ENCODE measurements around the gene GALNT10.

GALNT10 gene

GRCh38 chr5:154223320-154223719, 32.8 kb downstream of the GALNT10 start:
- ATAC-seq: no peak
- TF ChIP-seq ARNTL (CRISPR knock-in tag; IDR thresholded peaks at IDR 0.05; ENCODE audit: borderline replicate concordance, low read depth) (no peak), TCF4 (CRISPR knock-in tag; IDR thresholded peaks at IDR 0.05; ENCODE audit: borderline replicate concordance) (no peak), ZC3H10 (CRISPR knock-in tag; IDR thresholded peaks at IDR 0.05) (no peak)

- ATAC-seq: no peak
- no peak for TF ChIP-seq ZC3H10 (CRISPR knock-in tag; IDR thresholded peaks at IDR 0.05)
- no peak for TF ChIP-seq RARB (CRISPR knock-in tag; IDR thresholded peaks at IDR 0.05)
- no peak for TF ChIP-seq CSDC2 (CRISPR knock-in tag; IDR thresholded peaks at IDR 0.05)
- no peak for TF ChIP-seq OSR1 (CRISPR knock-in tag; IDR thresholded peaks at IDR 0.05)
- TF ChIP-seq ZFP3 (CRISPR knock-in tag; IDR thresholded peaks at IDR 0.05): no peak
- no peak for TF ChIP-seq TCF4 (CRISPR knock-in tag; IDR thresholded peaks at IDR 0.05; ENCODE audit: borderline replicate concordance)
- TF ChIP-seq ZNF565 (CRISPR knock-in tag; conservative IDR thresholded peaks at IDR 0.05; ENCODE audit: low read depth): no peak
- no peak for TF ChIP-seq POU6F1 (CRISPR knock-in tag; IDR thresholded peaks at IDR 0.05; ENCODE audit: borderline replicate concordance, low read depth)
- TF ChIP-seq ESRRG (CRISPR knock-in tag; IDR thresholded peaks at IDR 0.05): no peak
- no peak for TF ChIP-seq CSRNP3 (CRISPR knock-in tag; IDR thresholded peaks at IDR 0.05)
- no peak for TF ChIP-seq ISL1 (CRISPR knock-in tag; IDR thresholded peaks at IDR 0.05)
These were observed 36.6 kb downstream of the GALNT10 start for GRCh38 chr5:154227090-154227489.

- ATAC-seq: no peak
- TF ChIP-seq ISL1 (CRISPR knock-in tag; IDR thresholded peaks at IDR 0.05): no peak
- no peak for TF ChIP-seq ZNF565 (CRISPR knock-in tag; conservative IDR thresholded peaks at IDR 0.05; ENCODE audit: low read depth)
- no peak for TF ChIP-seq RARB (CRISPR knock-in tag; IDR thresholded peaks at IDR 0.05)
- TF ChIP-seq TSHZ2 (CRISPR knock-in tag; IDR thresholded peaks at IDR 0.05): no peak
- no peak for TF ChIP-seq PPARA (CRISPR knock-in tag; IDR thresholded peaks at IDR 0.05; ENCODE audit: borderline replicate concordance)
- no peak for TF ChIP-seq TCF4 (CRISPR knock-in tag; IDR thresholded peaks at IDR 0.05; ENCODE audit: borderline replicate concordance)
- TF ChIP-seq BACH2 (CRISPR knock-in tag; IDR thresholded peaks at IDR 0.05; ENCODE audit: borderline replicate concordance): no peak
- TF ChIP-seq ARNTL (CRISPR knock-in tag; IDR thresholded peaks at IDR 0.05; ENCODE audit: borderline replicate concordance, low read depth): no peak
- TF ChIP-seq TOX (CRISPR knock-in tag; IDR thresholded peaks at IDR 0.05; ENCODE audit: borderline replicate concordance): no peak
- TF ChIP-seq SNAI2 (CRISPR knock-in tag; IDR thresholded peaks at IDR 0.05): no peak
- TF ChIP-seq ZFP3 (CRISPR knock-in tag; IDR thresholded peaks at IDR 0.05): no peak
- TF ChIP-seq CSDC2 (CRISPR knock-in tag; IDR thresholded peaks at IDR 0.05): no peak
- no peak for TF ChIP-seq GLIS3 (CRISPR knock-in tag; IDR thresholded peaks at IDR 0.05)
- TF ChIP-seq CSRNP3 (CRISPR knock-in tag; IDR thresholded peaks at IDR 0.05): no peak
These were observed 38.2 kb downstream of the GALNT10 start for GRCh38 chr5:154228696-154229095.

- no peak for ATAC-seq
- no peak for TF ChIP-seq ZNF565 (CRISPR knock-in tag; conservative IDR thresholded peaks at IDR 0.05; ENCODE audit: low read depth)
- TF ChIP-seq ESRRG (CRISPR knock-in tag; IDR thresholded peaks at IDR 0.05): no peak
- no peak for TF ChIP-seq TOX (CRISPR knock-in tag; IDR thresholded peaks at IDR 0.05; ENCODE audit: borderline replicate concordance)
- no peak for TF ChIP-seq CREB5 (CRISPR knock-in tag; IDR thresholded peaks at IDR 0.05; ENCODE audit: low read depth)
- TF ChIP-seq GLIS3 (CRISPR knock-in tag; IDR thresholded peaks at IDR 0.05): no peak
- TF ChIP-seq BACH2 (CRISPR knock-in tag; IDR thresholded peaks at IDR 0.05; ENCODE audit: borderline replicate concordance): no peak
- TF ChIP-seq ZFP30 (CRISPR knock-in tag; IDR thresholded peaks at IDR 0.05): no peak
- TF ChIP-seq ZNF70 (CRISPR knock-in tag; IDR thresholded peaks at IDR 0.05): no peak
- TF ChIP-seq SNAI2 (CRISPR knock-in tag; IDR thresholded peaks at IDR 0.05): no peak
- no peak for TF ChIP-seq ZNF8 (CRISPR knock-in tag; IDR thresholded peaks at IDR 0.05)
- TF ChIP-seq PPARA (CRISPR knock-in tag; IDR thresholded peaks at IDR 0.05; ENCODE audit: borderline replicate concordance): no peak
- no peak for TF ChIP-seq CSDC2 (CRISPR knock-in tag; IDR thresholded peaks at IDR 0.05)
- no peak for TF ChIP-seq CSRNP3 (CRISPR knock-in tag; IDR thresholded peaks at IDR 0.05)
- TF ChIP-seq PATZ1 (CRISPR knock-in tag; IDR thresholded peaks at IDR 0.05; ENCODE audit: borderline replicate concordance): no peak
- TF ChIP-seq ZC3H10 (CRISPR knock-in tag; IDR thresholded peaks at IDR 0.05): no peak
These were observed 40.0 kb downstream of the GALNT10 start for GRCh38 chr5:154230526-154230925.
